Fibroblast of villous mesenchyme (primary cell): ENCODE results near the gene DNAAF5. TPM values are rescaled to one million over a fixed set of nuclear protein-coding genes. Genes with fewer than 3 reads are reported as not detected.

ENCODE experiments used
- DNase-seq: peaks from one replicate; pipeline ENCODE4 v3.0.0-alpha.2; 2010; ENCODE audit warnings: low read depth
- H3K4me3 ChIP-seq: 2 replicates; pipeline ENCODE4 v1.5.1; 2011; ENCODE audit warnings: low read depth, mild to moderate bottlenecking, low read length
- total RNA-seq: library from RNA; depleted of rRNA; stranded (reverse); fragments of >200 nt; gene quantifications from 2 replicates; pipeline ENCODE4 v1.2.3, GENCODE V29; 2012
- TF ChIP-seq, protein P1 (sequence below): IDR thresholded peaks from 2 replicates; pipeline ENCODE4 v1.5.1; 2012; ENCODE audit warnings: low read depth, mild to moderate bottlenecking, low read length; ENCODE audit not compliant: insufficient read depth

The DNAAF5 gene
- total RNA-seq, 1 donor: 32.8 TPM

DNA sequence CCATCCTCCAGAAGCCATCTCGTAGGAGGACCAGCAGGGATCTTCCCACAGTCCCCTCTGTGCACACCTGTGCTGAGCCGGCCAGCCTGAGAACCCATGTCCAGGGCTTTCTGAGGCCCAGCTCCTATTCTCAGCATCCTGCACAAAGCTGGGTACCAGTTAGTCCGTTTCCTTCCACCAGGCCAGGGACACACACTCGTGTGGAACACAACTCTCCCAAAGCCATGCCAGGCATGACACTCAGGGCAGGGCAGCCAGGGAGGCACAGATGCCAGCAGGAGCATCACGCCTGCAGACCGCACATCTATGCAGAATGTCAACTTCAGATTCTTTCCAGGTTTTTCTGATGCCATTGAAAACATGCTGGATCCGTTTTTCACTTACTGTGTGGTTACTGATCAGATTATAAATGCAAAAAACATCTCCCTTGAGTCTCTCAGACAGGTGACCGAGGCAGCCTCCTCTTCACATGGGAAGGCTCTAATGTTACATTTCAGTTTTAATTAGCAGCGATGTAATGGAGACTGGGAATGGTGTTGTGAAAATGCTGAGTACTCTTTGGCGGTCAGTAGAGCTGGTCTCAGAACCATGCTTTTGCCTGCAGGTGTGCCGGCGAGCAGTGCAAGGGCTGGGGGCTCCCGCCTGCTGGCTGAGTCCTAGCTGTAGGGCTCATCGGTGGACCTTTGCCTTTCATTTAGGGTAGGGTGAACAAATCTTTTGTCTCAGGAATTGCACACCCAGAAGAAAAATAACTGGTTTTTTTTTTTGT is 102.5 kb downstream of the DNAAF5 start:
- TF ChIP-seq, protein P1, sequence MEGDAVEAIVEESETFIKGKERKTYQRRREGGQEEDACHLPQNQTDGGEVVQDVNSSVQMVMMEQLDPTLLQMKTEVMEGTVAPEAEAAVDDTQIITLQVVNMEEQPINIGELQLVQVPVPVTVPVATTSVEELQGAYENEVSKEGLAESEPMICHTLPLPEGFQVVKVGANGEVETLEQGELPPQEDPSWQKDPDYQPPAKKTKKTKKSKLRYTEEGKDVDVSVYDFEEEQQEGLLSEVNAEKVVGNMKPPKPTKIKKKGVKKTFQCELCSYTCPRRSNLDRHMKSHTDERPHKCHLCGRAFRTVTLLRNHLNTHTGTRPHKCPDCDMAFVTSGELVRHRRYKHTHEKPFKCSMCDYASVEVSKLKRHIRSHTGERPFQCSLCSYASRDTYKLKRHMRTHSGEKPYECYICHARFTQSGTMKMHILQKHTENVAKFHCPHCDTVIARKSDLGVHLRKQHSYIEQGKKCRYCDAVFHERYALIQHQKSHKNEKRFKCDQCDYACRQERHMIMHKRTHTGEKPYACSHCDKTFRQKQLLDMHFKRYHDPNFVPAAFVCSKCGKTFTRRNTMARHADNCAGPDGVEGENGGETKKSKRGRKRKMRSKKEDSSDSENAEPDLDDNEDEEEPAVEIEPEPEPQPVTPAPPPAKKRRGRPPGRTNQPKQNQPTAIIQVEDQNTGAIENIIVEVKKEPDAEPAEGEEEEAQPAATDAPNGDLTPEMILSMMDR: no peak
- no peak for DNase-seq
- H3K4me3 ChIP-seq: no peak overlapping the region

DNA sequence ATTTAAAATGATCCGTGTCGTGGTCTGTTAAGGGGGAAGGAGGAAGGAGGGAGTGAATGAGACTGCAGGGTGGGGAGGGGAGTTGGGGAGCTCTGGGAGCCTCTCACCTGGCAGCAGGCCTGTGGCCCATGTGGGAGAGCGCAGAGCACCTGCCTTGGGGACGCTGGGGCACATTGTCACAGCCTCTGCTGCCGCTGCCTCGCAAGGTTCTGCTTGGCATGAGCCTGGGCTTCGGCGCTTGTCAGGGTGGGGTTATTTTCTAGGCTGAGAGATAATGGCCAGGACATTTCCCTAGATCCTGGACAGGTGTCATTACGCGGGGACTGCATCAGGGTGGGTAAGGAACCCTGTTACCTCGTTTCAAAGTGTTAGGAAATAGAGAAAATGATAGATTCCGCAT is 103.6 kb downstream of the DNAAF5 start:
- H3K4me3 ChIP-seq: no peak overlapping the region
- TF ChIP-seq, protein P1: no peak
- DNase-seq: no peak

DNA sequence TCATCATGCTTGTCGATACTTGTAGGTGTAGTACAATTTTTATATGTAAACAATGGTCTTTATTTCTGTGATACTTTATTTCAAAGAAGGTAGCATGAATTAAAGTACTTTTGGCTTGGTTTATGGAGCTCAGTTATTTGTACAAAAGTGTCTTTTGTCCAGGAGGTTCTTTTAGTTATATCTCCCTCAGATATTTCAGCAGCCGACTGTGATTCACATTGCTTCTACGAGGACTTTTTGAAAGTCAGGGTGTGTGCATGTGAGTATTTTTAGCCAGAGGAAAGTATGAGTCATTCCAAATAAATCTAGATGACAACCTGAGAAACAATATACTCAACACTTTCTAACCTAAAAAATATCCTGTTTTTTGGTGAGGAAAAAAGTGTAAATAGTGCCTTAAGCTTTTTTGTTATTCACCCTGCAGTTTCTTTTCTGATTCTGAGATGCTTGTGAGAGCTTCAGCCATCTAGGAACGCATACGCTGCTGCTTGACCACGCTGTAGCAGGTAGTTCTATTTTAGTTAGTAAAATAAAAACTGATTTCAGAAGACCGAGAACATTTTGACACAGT is 105.2 kb downstream of the DNAAF5 start:
- TF ChIP-seq, protein P1: no peak
- DNase-seq: peak; percentile 95
- H3K4me3 ChIP-seq: peak overlapping the region; percentile 32

DNA sequence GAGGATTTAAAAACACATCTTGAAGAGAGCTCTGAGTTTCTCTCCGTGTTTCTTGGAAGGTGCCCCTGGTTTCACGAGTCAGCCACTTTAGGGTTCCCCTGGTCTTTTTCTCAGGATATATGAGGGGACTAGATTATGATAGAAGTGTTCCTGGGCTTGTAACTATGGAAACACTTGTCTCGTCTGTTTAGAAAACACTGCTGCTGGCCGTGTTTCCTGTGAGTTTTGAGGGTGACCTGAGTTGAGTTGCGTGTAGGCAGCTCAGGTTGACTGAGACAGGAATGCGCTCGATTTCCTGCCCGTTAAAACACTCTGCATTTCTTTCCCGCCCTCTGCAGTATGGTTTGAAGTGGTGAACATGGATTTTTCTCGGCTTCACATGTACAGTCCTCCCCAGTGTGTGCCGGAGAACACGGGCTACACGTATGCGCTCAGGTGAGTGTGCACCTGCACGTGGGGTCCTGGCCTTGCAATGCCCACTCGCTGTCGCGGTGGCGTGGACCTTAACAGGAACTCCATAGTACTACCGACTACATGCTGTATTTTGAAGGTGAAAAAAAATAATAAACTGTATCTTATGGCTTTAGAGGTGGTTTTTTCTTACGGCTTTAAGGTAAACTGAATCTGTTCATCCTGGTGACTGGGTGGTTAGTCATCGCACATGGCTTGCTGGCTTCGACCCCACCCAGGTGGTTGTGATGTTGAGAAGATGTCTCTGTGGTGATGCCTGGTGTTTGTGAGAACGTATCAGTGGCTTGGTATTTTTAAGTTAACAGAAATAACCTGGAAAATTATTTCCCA is 105.9 kb downstream of the DNAAF5 start, which contains the start of gene SUN1:
TSS of gene SUN1 (plus strand) at position 310 of the 801 bp plus-strand sequence. CDS start at position 359, 49 bp downstream.
- TF ChIP-seq, protein P1: no peak
- peak; percentile 69 for DNase-seq
- peak within 1 kb of the TSS; percentile 32 for H3K4me3 ChIP-seq

DNA sequence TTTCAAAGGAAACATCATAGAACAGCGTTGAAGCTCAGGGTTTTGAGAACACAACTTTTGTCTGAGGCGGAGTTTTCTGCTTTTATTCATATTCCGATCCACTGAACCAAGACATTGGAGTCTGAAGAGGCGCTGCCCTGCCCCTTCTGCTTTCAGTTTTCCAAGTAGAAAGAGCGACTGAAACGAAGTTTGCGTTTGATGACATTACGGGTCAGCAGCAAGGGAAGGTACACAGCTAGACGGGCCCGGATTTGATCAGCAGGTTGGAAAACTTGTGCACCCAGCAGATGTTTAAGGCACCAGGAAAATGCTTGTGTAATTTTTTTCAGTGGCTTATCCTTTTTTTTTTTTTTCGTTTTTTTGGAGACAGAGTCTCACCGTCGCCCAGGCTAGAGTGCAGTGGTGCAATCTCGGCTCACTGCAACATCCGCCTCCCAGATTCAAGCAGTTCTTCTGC is 106.5 kb downstream of the DNAAF5 start:
- no peak overlapping the region for H3K4me3 ChIP-seq
- TF ChIP-seq, protein P1: no peak
- DNase-seq: no peak

DNA sequence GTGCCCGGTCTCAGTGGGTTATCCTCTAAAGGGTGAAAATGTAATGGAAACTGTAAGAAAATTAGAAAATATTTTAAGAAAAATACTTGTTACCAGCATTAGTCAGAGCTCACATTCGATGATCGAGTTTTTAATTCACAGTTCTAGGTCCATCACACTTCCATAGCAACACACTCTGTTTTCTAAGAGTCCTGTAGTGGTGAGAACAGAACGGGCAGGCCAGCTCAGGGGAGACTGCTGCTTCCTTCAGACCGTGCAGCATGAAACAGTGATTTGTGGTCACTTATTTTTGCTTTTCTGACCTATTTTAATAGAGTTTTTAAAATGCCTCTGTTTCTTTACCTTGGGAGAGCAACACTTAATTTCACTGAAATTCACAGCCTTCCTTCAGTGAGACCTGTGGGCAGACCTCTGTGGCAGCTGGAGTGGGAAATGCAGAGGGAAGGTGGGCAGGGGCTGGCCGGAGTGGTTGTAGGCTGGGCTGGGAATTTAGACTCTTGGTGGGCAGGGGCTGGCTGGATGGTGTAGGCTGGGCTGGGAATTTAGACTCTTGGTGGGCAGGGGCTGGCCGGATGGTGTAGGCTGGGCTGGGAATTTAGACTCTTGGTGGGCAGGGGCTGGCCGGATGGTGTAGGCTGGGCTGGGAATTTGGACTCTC is 107.2 kb downstream of the DNAAF5 start:
- TF ChIP-seq, protein P1: no peak
- H3K4me3 ChIP-seq: no peak overlapping the region
- DNase-seq: no peak
